HL-60/S4 treated with retinoic acid at 250 ng/mL for 4 days and 3 days (cell line): Measurements from ENCODE around the gene NAA25.
"Not testable (repeated sequence)": the region's sequence is repeated elsewhere in the genome, so short reads cannot be mapped to it uniquely, and the experiment has no call there.

Experiments
- in situ Hi-C: fragments of 300-500 bp; cut with MboI; formaldehyde crosslinking; loops from 2 replicates; pipeline ENCODE4 v1.7.0; 2022; ENCODE audit warnings: low sequenced_read_pairs

Gene NAA25

GRCh38 chr12:112066566-112066965 is 42.0 kb downstream of the NAA25 start:
- in situ Hi-C loops = no loop called here

GRCh38 chr12:112063273-112063672 is 45.3 kb downstream of the NAA25 start:
- in situ Hi-C loops = no loop called here

GRCh38 chr12:112061137-112061536 is 47.4 kb downstream of the NAA25 start:
- in situ Hi-C loops = no loop called here

GRCh38 chr12:112049351-112049750 is 59.2 kb downstream of the NAA25 start:
- in situ Hi-C loops = no loop called here

GRCh38 chr12:112046003-112046402 is 62.6 kb downstream of the NAA25 start:
- in situ Hi-C loops = no loop called here

- in situ Hi-C loops = not testable (repeated sequence)
Observed at GRCh38 chr12:112036614-112037013, 72.0 kb downstream of the NAA25 start.

- in situ Hi-C loops = no loop called here
Observed at GRCh38 chr12:112035219-112035785, 73.3 kb downstream of the NAA25 start.

GRCh38 chr12:112032292-112032691 is 76.3 kb downstream of the NAA25 start:
- in situ Hi-C loops = no loop called here

GRCh38 chr12:112031472-112031871 is 77.1 kb downstream of the NAA25 start:
- in situ Hi-C loops = no loop called here

- in situ Hi-C loops = no loop called here
Observed at GRCh38 chr12:112029301-112029700, 79.3 kb downstream of the NAA25 start.

GRCh38 chr12:112025808-112026375 is 82.7 kb downstream of the NAA25 start:
- in situ Hi-C loops = no loop called here

GRCh38 chr12:112023759-112024396 is 84.7 kb downstream of the NAA25 start:
- in situ Hi-C loops = no loop called here

GRCh38 chr12:112022241-112023016 is 86.2 kb downstream of the NAA25 start:
- in situ Hi-C loops = no loop called here

- in situ Hi-C loops = no loop called here
Observed at GRCh38 chr12:112020947-112021457, 87.6 kb downstream of the NAA25 start.

- in situ Hi-C loops = no loop called here
Observed at GRCh38 chr12:112018571-112019237, 89.9 kb downstream of the NAA25 start.

- in situ Hi-C loops = no loop called here
Observed at GRCh38 chr12:112017041-112017440, 91.5 kb downstream of the NAA25 start.

GRCh38 chr12:112015938-112016337 is 92.6 kb downstream of the NAA25 start:
- in situ Hi-C loops = no loop called here

- in situ Hi-C loops = no loop called here
Observed at GRCh38 chr12:112013601-112014402, 94.8 kb downstream of the NAA25 start.

- in situ Hi-C loops = no loop called here
Observed at GRCh38 chr12:112012775-112013600, 95.6 kb downstream of the NAA25 start, which contains the start of the genes ERP29 and TMEM116. ERP29 (plus strand) TSS chr12:112013426; CDS start chr12:112013466, 40 bp downstream. TMEM116 (minus strand) TSS chr12:112013165; CDS start chr12:112005270, 7,895 bp downstream.
